Skeletal muscle satellite cell (primary cell): ENCODE measurements around the gene CARM1.
A peak's percentile ranks its signal among the peaks of the same experiment; 100 is the strongest.
"Not testable (repeated sequence)": the region's sequence is repeated elsewhere in the genome, so short reads cannot be mapped to it uniquely, and the experiment has no call there.

Experiments used
- H3K27me3 ChIP-seq: 2 replicates; pipeline ENCODE4 v1.7.0; 2013; ENCODE audit warnings: low read length; ENCODE audit not compliant: control insufficient read depth, insufficient read depth
- H3K36me3 ChIP-seq: 2 replicates; pipeline ENCODE4 v1.7.0; 2013; ENCODE audit warnings: mild to moderate bottlenecking, control low read depth, low read length; ENCODE audit not compliant: insufficient read depth
- H3K4me1 ChIP-seq: 2 replicates; pipeline ENCODE4 v1.7.0; 2013; ENCODE audit warnings: low read length; ENCODE audit not compliant: control insufficient read depth, insufficient read depth
- H3K4me2 ChIP-seq: 2 replicates; pipeline ENCODE4 v1.7.0; 2013; ENCODE audit warnings: mild to moderate bottlenecking, low read length
- H3K4me3 ChIP-seq: 2 replicates; pipeline ENCODE4 v1.7.0; 2013; ENCODE audit warnings: low read length
- H3K9ac ChIP-seq: 2 replicates; pipeline ENCODE4 v1.7.0; 2013; ENCODE audit warnings: mild to moderate bottlenecking, low read depth, low read length, moderate library complexity
- H3K9me3 ChIP-seq: replicated peaks from 2 replicates; pipeline ENCODE4 v1.7.0; 2013; ENCODE audit warnings: mild to moderate bottlenecking, control low read depth, low read length

Gene CARM1

GRCh38 chr19:10928563-10929401 lies 57.4 kb downstream of the CARM1 start, which contains the start of the genes TIMM29 and YIPF2:
Gene TIMM29, plus strand, starts transcription at chr19:10928811. Its CDS starts 12 bp downstream, at chr19:10928823.
Gene YIPF2, minus strand, starts transcription at chr19:10928639. Its CDS starts 229 bp downstream, at chr19:10928410.
- peaks cover 20% of the 10 kb centered on the region for H3K36me3 ChIP-seq

DNA sequence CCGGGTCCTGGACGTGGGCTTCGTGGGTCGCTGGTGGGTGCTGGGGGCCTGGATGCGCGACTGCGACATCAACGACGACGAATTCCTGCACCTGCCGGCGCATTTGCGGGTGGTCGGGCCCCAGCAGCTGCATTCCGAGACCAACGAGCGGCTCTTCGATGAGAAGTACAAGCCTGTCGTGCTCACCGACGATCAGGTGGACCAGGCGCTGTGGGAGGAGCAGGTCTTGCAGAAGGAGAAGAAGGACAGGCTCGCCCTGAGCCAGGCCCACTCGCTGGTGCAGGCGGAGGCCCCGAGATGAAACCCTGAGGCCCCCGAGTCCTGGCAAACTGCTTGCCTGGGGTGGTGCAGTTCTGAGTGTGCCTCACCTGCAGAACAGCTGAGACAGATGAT lies 58.0 kb downstream of the CARM1 start:
- H3K4me3 ChIP-seq: peak overlapping the region; percentile 98
- H3K36me3 ChIP-seq: peaks cover 14% of the 10 kb centered on the region
- H3K4me2 ChIP-seq: peak overlapping the region; percentile 88
- H3K27me3 ChIP-seq: no peaks in the 10 kb centered on the region
- H3K9ac ChIP-seq: peak overlapping the region; percentile 89
- no peaks in the 10 kb centered on the region for H3K9me3 ChIP-seq
- peaks cover 20% of the 10 kb centered on the region for H3K4me1 ChIP-seq

More at GRCh38 chr19:10928563-10929401, 57.4 kb downstream of the CARM1 start, which contains the start of the genes TIMM29 and YIPF2:
- Histone ChIP-seq H3K4me3 (peak within 1 kb of the TSS; percentile 98), H3K9me3 (no peaks in the 10 kb centered on the region), H3K9ac (peak within 1 kb of the TSS; percentile 89), H3K27me3 (no peaks in the 10 kb centered on the region), H3K4me2 (peak within 1 kb of the TSS; percentile 100), H3K4me1 (peaks cover 20% of the 10 kb centered on the region)

DNA sequence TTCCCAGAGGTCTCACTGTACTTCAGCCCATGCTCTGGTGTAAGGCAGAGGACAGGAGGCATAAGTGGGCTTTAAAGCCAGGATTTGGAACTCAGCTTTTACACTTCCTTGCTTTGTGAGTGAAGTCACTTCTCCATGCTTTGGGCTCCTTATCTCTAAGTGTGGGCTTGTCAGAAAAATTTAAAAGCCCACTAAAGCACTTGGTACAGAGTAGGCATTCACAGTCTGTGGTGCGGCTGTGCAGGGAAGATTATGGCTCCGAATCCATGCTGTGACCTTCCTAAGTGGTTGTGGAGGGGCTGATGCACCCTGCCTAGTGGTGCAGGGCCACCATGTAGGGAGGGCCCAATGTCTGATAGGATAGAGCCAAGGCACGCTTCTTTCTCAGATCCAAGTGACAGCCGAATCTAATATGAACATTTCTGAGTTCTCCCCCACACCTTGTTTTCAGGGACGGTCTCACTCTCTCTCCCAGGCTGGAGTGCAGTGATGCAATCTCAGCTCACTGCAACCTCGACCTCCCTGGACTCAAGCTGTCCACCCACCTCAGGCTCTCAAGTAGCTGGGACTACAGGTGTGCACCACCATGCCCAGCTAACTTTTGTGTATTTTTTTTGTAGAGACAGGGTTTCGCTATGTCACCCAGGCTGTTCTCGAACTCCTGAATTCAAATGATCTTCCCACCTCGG lies 64.2 kb downstream of the CARM1 start:
- H3K9ac ChIP-seq: no peak overlapping the region
- no peak overlapping the region for H3K4me3 ChIP-seq
- peaks cover 7% of the 10 kb centered on the region for H3K36me3 ChIP-seq
- no peaks in the 10 kb centered on the region for H3K4me1 ChIP-seq
- no peaks in the 10 kb centered on the region for H3K9me3 ChIP-seq
- no peak overlapping the region for H3K4me2 ChIP-seq
- H3K27me3 ChIP-seq: no peaks in the 10 kb centered on the region

DNA sequence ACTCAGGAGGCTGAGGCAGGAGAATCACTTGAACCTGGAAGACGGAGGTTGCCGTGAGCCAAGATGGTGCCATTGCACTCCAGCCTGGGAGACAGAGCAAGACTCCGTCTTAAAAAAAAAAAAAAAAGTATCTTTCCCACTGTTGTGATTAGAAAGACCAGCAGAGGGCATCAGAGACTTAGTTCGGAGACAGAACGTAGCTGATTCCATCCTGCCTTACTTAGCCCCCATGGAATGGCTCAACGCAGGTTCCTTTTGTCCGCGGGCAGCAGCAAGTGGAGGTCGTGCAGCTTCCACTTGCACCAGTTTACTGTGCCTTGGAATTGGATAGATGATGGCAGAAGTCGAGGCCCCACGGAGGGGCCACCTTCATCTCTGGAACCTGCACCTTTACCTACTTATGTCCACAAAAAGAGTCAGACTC lies 65.3 kb downstream of the CARM1 start:
- no peaks in the 10 kb centered on the region for H3K4me1 ChIP-seq
- H3K9me3 ChIP-seq: no peaks in the 10 kb centered on the region
- H3K9ac ChIP-seq: no peak overlapping the region
- peaks cover 3% of the 10 kb centered on the region for H3K36me3 ChIP-seq
- H3K27me3 ChIP-seq: no peaks in the 10 kb centered on the region
- peak overlapping the region; percentile 40 for H3K4me2 ChIP-seq
- H3K4me3 ChIP-seq: no peak overlapping the region

DNA sequence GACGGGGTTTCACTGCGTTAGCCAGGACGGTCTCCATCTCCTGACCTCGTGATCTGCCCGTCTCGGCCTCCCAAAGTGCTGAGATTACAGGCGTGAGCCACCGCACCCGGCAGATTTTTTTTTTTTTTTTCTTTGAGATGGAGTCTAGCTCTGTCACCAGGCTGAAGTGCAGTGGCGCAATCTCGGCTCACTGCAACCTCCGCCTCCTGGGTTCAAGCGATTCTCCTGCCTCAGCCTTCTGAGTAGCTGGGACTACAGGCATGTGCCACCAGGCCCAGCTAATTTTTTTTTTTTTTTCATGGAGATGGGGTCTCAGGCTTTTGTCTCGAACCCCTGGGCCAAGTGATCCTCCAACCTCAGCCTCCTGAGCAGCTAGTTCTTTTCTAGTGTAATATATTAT lies 70.3 kb downstream of the CARM1 start:
- H3K36me3 ChIP-seq, H3K9me3 ChIP-seq, H3K9ac ChIP-seq, H3K4me2 ChIP-seq, H3K4me1 ChIP-seq, H3K27me3 ChIP-seq, H3K4me3 ChIP-seq: not testable (repeated sequence)

DNA sequence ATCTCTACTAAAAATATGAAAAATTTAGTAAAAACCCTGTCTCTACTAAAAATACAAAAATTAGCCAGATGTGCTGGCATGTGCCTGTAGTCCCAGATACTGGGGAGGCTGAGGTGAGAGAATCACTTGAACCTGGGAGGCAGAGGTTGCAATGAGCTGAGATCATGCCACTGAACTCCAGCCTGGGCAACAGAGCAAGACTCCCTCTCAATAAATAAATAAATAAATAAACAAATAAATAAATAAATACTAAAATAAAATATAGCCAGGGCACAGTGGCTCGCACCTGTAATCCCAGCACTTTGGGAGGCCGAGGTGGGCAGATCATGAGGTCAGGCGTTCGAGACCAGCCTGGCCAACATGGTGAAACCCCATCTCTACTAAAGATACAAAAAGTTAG lies 72.1 kb downstream of the CARM1 start:
- not testable (repeated sequence) for H3K36me3 ChIP-seq, H3K4me2 ChIP-seq, H3K9me3 ChIP-seq, H3K27me3 ChIP-seq, H3K9ac ChIP-seq, H3K4me3 ChIP-seq, H3K4me1 ChIP-seq

DNA sequence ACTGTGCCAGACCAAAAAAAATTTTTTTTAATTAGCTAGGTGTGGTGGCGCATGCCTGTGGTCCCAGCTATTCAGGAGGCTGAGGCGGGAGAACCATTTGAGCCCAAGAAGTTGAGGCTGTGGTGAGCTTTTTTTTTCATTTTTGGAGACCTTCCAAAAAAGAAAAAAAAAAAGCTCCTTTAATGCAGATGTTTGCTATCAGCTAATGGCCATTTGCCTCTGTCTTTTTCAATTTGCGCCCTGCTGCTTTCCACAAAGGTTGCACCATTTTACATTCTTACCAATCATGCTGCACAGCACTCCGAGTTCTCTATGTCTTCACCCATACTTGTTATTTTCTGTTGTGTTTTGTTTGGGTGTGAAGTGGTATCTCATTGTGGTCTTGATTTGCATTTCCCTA lies 73.9 kb downstream of the CARM1 start:
- H3K9ac ChIP-seq: no peak overlapping the region
- no peaks in the 10 kb centered on the region for H3K36me3 ChIP-seq
- no peak overlapping the region for H3K4me2 ChIP-seq
- H3K9me3 ChIP-seq: no peaks in the 10 kb centered on the region
- H3K4me3 ChIP-seq: no peak overlapping the region
- peaks cover 9% of the 10 kb centered on the region for H3K4me1 ChIP-seq
- H3K27me3 ChIP-seq: no peaks in the 10 kb centered on the region

- H3K4me3 ChIP-seq: no peak overlapping the region
- H3K9ac ChIP-seq: no peak overlapping the region
- no peak overlapping the region for H3K4me2 ChIP-seq
- no peaks in the 10 kb centered on the region for H3K27me3 ChIP-seq
- no peaks in the 10 kb centered on the region for H3K9me3 ChIP-seq
- H3K36me3 ChIP-seq: no peaks in the 10 kb centered on the region
- H3K4me1 ChIP-seq: peaks cover 9% of the 10 kb centered on the region
Measured at GRCh38 chr19:10946958-10947657, 75.8 kb downstream of the CARM1 start.

DNA sequence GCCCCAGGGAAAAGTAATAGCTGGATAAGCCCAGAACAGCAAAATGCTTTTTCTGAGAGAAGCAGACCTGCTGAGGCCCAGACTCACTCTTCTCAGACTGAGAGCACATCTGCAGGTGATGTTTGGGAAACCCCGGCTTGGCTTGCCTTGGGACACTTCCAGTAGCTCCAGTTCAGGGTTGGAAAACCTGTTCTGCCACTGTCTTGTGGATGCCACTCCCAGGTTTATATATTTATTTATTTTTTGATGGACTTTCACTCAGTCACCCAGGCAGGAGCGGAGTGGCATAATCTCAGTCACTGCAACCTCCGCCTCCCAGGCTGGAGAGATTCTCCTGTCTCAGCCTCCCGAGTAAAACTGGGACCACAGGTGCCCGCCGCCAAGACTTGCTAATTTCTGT lies 81.5 kb downstream of the CARM1 start:
- Histone ChIP-seq H3K36me3 (no peaks in the 10 kb centered on the region), H3K27me3 (no peaks in the 10 kb centered on the region), H3K4me3 (no peak overlapping the region), H3K4me1 (peaks cover 8% of the 10 kb centered on the region), H3K9ac (no peak overlapping the region), H3K9me3 (no peaks in the 10 kb centered on the region), H3K4me2 (no peak overlapping the region)

DNA sequence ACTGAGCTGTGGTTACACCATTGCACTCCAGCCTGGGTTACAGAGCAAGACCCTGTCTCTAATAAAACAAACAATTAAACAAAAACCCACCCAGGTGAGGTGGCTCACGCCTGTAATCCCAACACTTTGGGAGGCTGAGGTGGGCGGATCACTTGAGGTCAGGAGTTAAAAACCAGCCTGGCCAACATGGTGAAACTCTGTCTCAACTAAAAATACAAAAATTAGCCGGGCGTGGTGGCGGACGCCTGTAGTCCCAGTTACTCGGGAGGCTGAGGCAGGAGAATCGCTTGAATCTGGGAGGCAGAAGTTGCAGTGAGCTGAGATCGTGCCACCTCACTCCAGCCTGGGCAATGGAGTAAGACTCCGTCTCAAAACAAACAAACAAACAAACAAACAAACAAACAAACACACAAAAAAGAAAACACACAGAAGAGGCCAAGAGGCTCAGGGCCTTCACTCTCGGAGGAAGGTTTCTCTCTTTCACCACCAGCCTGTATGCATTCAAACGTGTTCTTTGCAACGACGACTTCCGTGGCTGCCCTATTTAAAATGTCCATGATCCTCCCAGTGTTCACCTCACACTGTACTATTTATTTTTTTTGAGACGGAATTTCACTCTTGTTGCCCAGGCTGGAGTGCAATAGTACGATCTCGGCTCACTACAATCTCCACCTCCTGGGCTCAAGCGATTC lies 88.1 kb downstream of the CARM1 start:
- peak overlapping the region; percentile 98 for H3K4me3 ChIP-seq
- H3K36me3 ChIP-seq, H3K9me3 ChIP-seq, H3K27me3 ChIP-seq: not testable (repeated sequence)
- H3K4me1 ChIP-seq: peaks cover 23% of the 10 kb centered on the region
- H3K4me2 ChIP-seq: peak overlapping the region; percentile 98
- H3K9ac ChIP-seq: peak overlapping the region; percentile 98
